H9 (cell line): ENCODE results near the gene TPP1. TPM values are rescaled to one million over a fixed set of nuclear protein-coding genes. Genes with fewer than 3 reads are reported as not detected.
A peak's percentile ranks its signal among the peaks of the same experiment; 100 is the strongest.

Experiments used
- DNase-seq: peaks from one replicate; pipeline ENCODE4 v3.0.0-alpha.2; 2017
- H2AFZ ChIP-seq: one replicate; pipeline ENCODE4 v1.6.1; 2013; ENCODE audit warnings: mild to moderate bottlenecking, low read length, control low read depth, moderate library complexity
- H2AK5ac ChIP-seq: 2 replicates; pipeline ENCODE4 v1.6.1; 2013; ENCODE audit warnings: low read length, control low read depth, mixed read lengths; ENCODE audit not compliant: insufficient read length
- H2BK120ac ChIP-seq: one replicate; pipeline ENCODE4 v1.6.1; 2013; ENCODE audit warnings: low read depth, mild to moderate bottlenecking, low read length, control low read depth, inconsistent platforms; ENCODE audit not compliant: poor library complexity, severe bottlenecking
- H2BK12ac ChIP-seq: 2 replicates; pipeline ENCODE4 v1.6.1; 2013; ENCODE audit warnings: low read length, control low read depth, mixed read lengths, low read depth; ENCODE audit not compliant: insufficient read length
- H2BK15ac ChIP-seq: 2 replicates; pipeline ENCODE4 v1.6.1; 2013; ENCODE audit warnings: low read depth, low read length, control low read depth
- H2BK20ac ChIP-seq: one replicate; pipeline ENCODE4 v1.6.1; 2013; ENCODE audit warnings: low read depth, mild to moderate bottlenecking, low read length, control low read depth, inconsistent platforms; ENCODE audit not compliant: poor library complexity, severe bottlenecking
- H2BK5ac ChIP-seq: 2 replicates; pipeline ENCODE4 v1.6.1; 2013; ENCODE audit warnings: low read length, control low read depth, mixed read lengths; ENCODE audit not compliant: insufficient read length
- H3K14ac ChIP-seq: 2 replicates; pipeline ENCODE4 v1.6.1; 2013; ENCODE audit warnings: low read length, control low read depth; ENCODE audit not compliant: insufficient read depth
- H3K18ac ChIP-seq: 2 replicates; pipeline ENCODE4 v1.6.1; 2013; ENCODE audit warnings: low read depth, mild to moderate bottlenecking, mixed read lengths, low read length, control low read depth; ENCODE audit not compliant: insufficient read length
- H3K23ac ChIP-seq: 2 replicates; pipeline ENCODE4 v1.6.1; 2013; ENCODE audit warnings: low read length, control low read depth, mixed read lengths, low read depth; ENCODE audit not compliant: insufficient read length
- H3K23me2 ChIP-seq: 2 replicates; pipeline ENCODE4 v1.6.1; 2013; ENCODE audit warnings: low read depth, mild to moderate bottlenecking, mixed read lengths, low read length, control low read depth; ENCODE audit not compliant: insufficient read length, poor library complexity, severe bottlenecking
- H3K27ac ChIP-seq: 2 replicates; pipeline ENCODE4 v1.5.1; 2013; ENCODE audit warnings: low read length, control low read depth, mixed read lengths, low read depth; ENCODE audit not compliant: insufficient read length
- H3K27me3 ChIP-seq: 2 replicates; pipeline ENCODE4 v1.6.1; 2013; ENCODE audit warnings: low read length, control low read depth, inconsistent platforms; ENCODE audit not compliant: insufficient read depth
- H3K4ac ChIP-seq: 2 replicates; pipeline ENCODE4 v1.6.1; 2013; ENCODE audit warnings: low read depth, mild to moderate bottlenecking, control low read depth, inconsistent platforms, low read length, moderate library complexity
- H3K4me1 ChIP-seq: 2 replicates; pipeline ENCODE4 v1.6.1; 2013; ENCODE audit warnings: low read length, control low read depth, inconsistent platforms; ENCODE audit not compliant: insufficient read depth
- H3K4me2 ChIP-seq: 2 replicates; pipeline ENCODE4 v1.6.1; 2013; ENCODE audit warnings: low read length, control low read depth, mixed read lengths; ENCODE audit not compliant: insufficient read length, insufficient read depth
- H3K56ac ChIP-seq: 2 replicates; pipeline ENCODE4 v1.6.1; 2013; ENCODE audit warnings: low read depth, mild to moderate bottlenecking, mixed read lengths, low read length, control low read depth; ENCODE audit not compliant: insufficient read length
- H3K79me1 ChIP-seq: 2 replicates; pipeline ENCODE4 v1.6.1; 2013; ENCODE audit warnings: low read depth, mild to moderate bottlenecking, moderate library complexity, low read length, control low read depth, inconsistent platforms; ENCODE audit not compliant: insufficient read depth, poor library complexity, severe bottlenecking
- H3K79me2 ChIP-seq: 2 replicates; pipeline ENCODE4 v1.6.1; 2013; ENCODE audit warnings: low read length, control low read depth, inconsistent platforms; ENCODE audit not compliant: insufficient read depth
- H3K9ac ChIP-seq: 2 replicates; pipeline ENCODE4 v1.6.1; 2013; ENCODE audit warnings: low read length, control low read depth, mixed read lengths; ENCODE audit not compliant: insufficient read length; ENCODE audit errors: extremely low read depth
- H3K9me3 ChIP-seq: one replicate; pipeline ENCODE4 v1.6.1; 2013; ENCODE audit warnings: low read depth, low read length, inconsistent platforms; ENCODE audit not compliant: control insufficient read depth
- H3T11ph ChIP-seq: one replicate; pipeline ENCODE4 v1.6.1; 2013; ENCODE audit warnings: mild to moderate bottlenecking, low read length, control low read depth, inconsistent platforms
- H4K20me1 ChIP-seq: one replicate; pipeline ENCODE4 v1.6.1; 2013; ENCODE audit not compliant: control insufficient read depth, insufficient read length, insufficient read depth
- H4K5ac ChIP-seq: 2 replicates; pipeline ENCODE4 v1.6.1; 2013; ENCODE audit warnings: low read depth, mild to moderate bottlenecking, mixed read lengths, low read length, control low read depth; ENCODE audit not compliant: insufficient read length
- H4K8ac ChIP-seq: replicated peaks from 2 replicates; pipeline ENCODE4 v1.6.1; 2013; ENCODE audit warnings: low read length, control low read depth, mixed read lengths, low read depth; ENCODE audit not compliant: insufficient read length
- H4K91ac ChIP-seq: 2 replicates; pipeline ENCODE4 v1.6.1; 2013; ENCODE audit warnings: low read depth, mild to moderate bottlenecking, moderate library complexity, mixed read lengths, low read length, control low read depth; ENCODE audit not compliant: insufficient read length
- H3K27ac Mint-ChIP-seq, 3 experiments: 2 replicates in 2 of 3; 3 replicates in 1 of 3; pipeline ENCODE4 v1.8.0; 2020 to 2021; ENCODE audit warnings: mixed read lengths in 3 of 3, mild to moderate bottlenecking in 1 of 3, moderate library complexity in 1 of 3
- H3K27me3 Mint-ChIP-seq: 2 replicates; pipeline ENCODE4 v1.8.0; 2021; ENCODE audit warnings: low read depth, mild to moderate bottlenecking, moderate library complexity, mixed read lengths
- H3K36me3 Mint-ChIP-seq, 3 experiments: 2 replicates in 2 of 3; 3 replicates in 1 of 3; pipeline ENCODE4 v1.8.0; 2020 to 2021; ENCODE audit warnings: low read depth in 3 of 3, mixed read lengths in 3 of 3; ENCODE audit not compliant: insufficient read depth in 1 of 3
- H3K4me1 Mint-ChIP-seq, 2 experiments: 2 replicates each; pipeline ENCODE4 v1.8.0; 2020; ENCODE audit warnings: mixed read lengths in 2 of 2
- H3K4me3 Mint-ChIP-seq, 2 experiments: 2 replicates in 1 of 2; 3 replicates in 1 of 2; pipeline ENCODE4 v1.8.0; 2020 to 2021; ENCODE audit warnings: mild to moderate bottlenecking in 2 of 2, mixed read lengths in 2 of 2, moderate library complexity in 1 of 2
- H3K9me3 Mint-ChIP-seq, 2 experiments: 2 replicates in 1 of 2; 3 replicates in 1 of 2; pipeline ENCODE4 v1.8.0; 2020; ENCODE audit warnings: mild to moderate bottlenecking in 2 of 2, mixed read lengths in 2 of 2, moderate library complexity in 1 of 2
- CTCF ChIP-seq: fragments of 200-600 bp; sonication (generic); conservative IDR thresholded peaks from 3 replicates; pipeline ENCODE4 v1.8.0; 2021; ENCODE audit warnings: antibody characterized with exemption, mild to moderate bottlenecking
- WGBS: extraction: QIAGEN DNeasy Blood & Tissue Kit; methylation state at CpG from one replicate; pipeline ENCODE4 v1.1.7; 2013; ENCODE audit warnings: missing lambda C conversion rate, low lambda C conversion rate, mixed read lengths; ENCODE audit not compliant: insufficient read length; ENCODE audit errors: extremely low coverage; 5-methylcytosine and 5-hydroxymethylcytosine counted together
- total RNA-seq: library from RNA; stranded (reverse); gene quantifications from 2 replicates; pipeline ENCODE4 v1.2.1, GENCODE V29; 2021

The TPP1 gene
- total RNA-seq, 1 experiment from 2014 or later = 37.2 TPM

GRCh38 chr11:6621711-6622211 lies 2.5 kb upstream of the TPP1 start:
- Histone ChIP-seq H3K23ac (no peak overlapping the region), H3T11ph (no peak overlapping the region), H2BK120ac (no peak overlapping the region), H3K18ac (no peak overlapping the region), H3K4me2 (no peak overlapping the region), H2AK5ac (no peak overlapping the region), H2AFZ (no peak overlapping the region), H3K9me3 (no peaks in the 10 kb centered on the region), H3K79me1 (no peaks in the 10 kb centered on the region), H3K23me2 (peaks cover 8% of the 10 kb centered on the region), H4K5ac (no peak overlapping the region), H2BK5ac (no peak overlapping the region), H3K56ac (no peak overlapping the region), H3K27ac (no peak overlapping the region), H4K8ac (no peak overlapping the region), H2BK12ac (no peak overlapping the region), H4K91ac (no peak overlapping the region), H3K4me1 (no peaks in the 10 kb centered on the region), H3K27me3 (no peaks in the 10 kb centered on the region), H2BK15ac (no peak overlapping the region), H2BK20ac (no peak overlapping the region), H4K20me1 (no peaks in the 10 kb centered on the region), H3K14ac (no peak overlapping the region), H3K9ac (no peak overlapping the region), H3K79me2 (no peaks in the 10 kb centered on the region), H3K4ac (no peak overlapping the region)
- DNase-seq = no peak
- peaks cover 0 to 14% (median 7%) of the 10 kb centered on the region in 3 experiments; a peak in 6 of 7 replicates for H3K36me3 Mint-ChIP-seq
- H3K4me1 Mint-ChIP-seq = no peaks in the 10 kb centered on the region; a peak in 2 of 4 replicates
- H3K27ac Mint-ChIP-seq = 0 out of 7 replicates have a peak overlapping the region, but pooled peaks of 1 of the 3 experiments have one; percentile 8
- H3K27me3 Mint-ChIP-seq = no peaks in the 10 kb centered on the region
- TF ChIP-seq CTCF = no peak
- no peak overlapping the region for H3K4me3 Mint-ChIP-seq
- no peaks in the 10 kb centered on the region for H3K9me3 Mint-ChIP-seq
- no CpG with 5 or more reads among the region's 16 CpGs for WGBS
